Measurements from ENCODE around the gene ARHGAP45.
A peak's percentile ranks its signal among the peaks of the same experiment; 100 is the strongest.
"Not testable (repeated sequence)": the region's sequence is repeated elsewhere in the genome, so short reads cannot be mapped to it uniquely, and the experiment has no call there.

Gene ARHGAP45, protein sequence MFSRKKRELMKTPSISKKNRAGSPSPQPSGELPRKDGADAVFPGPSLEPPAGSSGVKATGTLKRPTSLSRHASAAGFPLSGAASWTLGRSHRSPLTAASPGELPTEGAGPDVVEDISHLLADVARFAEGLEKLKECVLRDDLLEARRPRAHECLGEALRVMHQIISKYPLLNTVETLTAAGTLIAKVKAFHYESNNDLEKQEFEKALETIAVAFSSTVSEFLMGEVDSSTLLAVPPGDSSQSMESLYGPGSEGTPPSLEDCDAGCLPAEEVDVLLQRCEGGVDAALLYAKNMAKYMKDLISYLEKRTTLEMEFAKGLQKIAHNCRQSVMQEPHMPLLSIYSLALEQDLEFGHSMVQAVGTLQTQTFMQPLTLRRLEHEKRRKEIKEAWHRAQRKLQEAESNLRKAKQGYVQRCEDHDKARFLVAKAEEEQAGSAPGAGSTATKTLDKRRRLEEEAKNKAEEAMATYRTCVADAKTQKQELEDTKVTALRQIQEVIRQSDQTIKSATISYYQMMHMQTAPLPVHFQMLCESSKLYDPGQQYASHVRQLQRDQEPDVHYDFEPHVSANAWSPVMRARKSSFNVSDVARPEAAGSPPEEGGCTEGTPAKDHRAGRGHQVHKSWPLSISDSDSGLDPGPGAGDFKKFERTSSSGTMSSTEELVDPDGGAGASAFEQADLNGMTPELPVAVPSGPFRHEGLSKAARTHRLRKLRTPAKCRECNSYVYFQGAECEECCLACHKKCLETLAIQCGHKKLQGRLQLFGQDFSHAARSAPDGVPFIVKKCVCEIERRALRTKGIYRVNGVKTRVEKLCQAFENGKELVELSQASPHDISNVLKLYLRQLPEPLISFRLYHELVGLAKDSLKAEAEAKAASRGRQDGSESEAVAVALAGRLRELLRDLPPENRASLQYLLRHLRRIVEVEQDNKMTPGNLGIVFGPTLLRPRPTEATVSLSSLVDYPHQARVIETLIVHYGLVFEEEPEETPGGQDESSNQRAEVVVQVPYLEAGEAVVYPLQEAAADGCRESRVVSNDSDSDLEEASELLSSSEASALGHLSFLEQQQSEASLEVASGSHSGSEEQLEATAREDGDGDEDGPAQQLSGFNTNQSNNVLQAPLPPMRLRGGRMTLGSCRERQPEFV

DNA sequence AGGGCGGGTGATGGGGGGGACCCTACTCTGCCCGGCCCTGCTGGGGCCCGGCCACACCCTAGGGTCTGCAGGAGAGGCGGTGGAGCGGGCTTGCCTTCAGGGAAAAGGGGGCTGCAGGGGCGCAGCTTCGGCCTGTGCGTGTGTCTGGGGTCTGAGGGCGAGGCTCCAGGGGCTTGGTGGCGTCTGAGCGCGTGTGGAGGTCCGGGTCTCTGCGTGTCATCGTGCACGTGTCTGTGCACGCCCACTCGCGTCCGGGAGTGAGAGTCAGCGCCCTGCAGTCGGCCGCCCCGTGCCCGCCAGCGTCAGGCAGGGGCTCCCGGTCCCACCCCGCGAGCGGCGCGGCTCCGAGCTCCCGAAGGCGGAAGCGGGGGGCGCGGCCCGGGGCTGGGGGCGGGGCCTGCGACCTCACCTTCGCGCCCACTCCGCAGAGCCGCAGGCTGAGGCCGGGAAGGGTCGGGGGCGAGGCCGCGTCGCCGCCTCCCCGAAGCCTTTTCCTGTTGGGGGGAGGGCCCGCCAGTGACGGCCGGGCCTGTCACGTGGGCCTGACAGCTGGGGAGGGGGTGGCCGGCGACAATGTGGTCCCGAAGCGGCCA lies at the start of gene ARHGAP45:
ARHGAP45 (plus strand) TSS at position 420 of the 593 bp plus-strand sequence. CDS start 239 bp downstream, outside the sequence.
- no peak for DNase-seq

DNA sequence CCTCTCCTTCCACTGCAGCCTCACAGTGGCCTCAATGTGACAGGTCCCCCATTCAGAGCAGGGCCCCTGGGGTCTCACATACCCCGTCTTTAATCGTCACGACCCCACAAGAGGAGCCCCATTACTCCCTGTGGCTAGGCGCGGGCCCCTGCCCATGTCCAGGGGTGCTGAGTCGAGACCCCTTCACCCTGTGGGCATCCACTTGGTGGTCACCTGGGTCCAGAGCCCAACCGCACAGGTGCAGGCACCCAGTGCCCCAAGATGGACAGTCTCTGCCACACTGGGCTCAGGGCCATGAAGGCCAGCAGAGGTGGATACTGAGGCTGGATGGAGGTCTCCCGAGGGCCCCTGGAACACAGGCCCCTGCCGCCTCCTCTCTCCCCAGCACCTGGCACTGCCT lies 49.1 kb upstream of the ARHGAP45 start:
- DNase-seq: no peak

DNA sequence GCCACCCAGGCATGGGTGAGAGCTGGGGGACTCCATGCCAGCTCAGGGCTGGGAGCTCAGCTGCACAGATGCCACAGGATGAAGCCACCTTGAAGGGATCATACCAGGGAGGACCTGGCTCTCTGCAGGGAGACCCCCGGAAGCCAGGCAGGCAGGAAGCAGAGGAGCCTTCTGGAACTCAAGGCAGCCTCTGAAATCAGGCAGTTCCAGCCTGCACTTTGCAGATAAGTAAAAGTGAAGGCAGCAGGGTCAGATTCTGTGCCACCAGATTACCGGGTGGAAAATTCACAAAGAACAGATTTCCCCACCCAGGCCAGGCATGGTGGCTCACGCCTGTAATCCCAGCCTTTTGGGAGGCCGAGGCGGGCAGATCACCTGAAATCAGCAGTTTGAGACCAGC lies 48.6 kb upstream of the ARHGAP45 start:
- no peak for DNase-seq

DNA sequence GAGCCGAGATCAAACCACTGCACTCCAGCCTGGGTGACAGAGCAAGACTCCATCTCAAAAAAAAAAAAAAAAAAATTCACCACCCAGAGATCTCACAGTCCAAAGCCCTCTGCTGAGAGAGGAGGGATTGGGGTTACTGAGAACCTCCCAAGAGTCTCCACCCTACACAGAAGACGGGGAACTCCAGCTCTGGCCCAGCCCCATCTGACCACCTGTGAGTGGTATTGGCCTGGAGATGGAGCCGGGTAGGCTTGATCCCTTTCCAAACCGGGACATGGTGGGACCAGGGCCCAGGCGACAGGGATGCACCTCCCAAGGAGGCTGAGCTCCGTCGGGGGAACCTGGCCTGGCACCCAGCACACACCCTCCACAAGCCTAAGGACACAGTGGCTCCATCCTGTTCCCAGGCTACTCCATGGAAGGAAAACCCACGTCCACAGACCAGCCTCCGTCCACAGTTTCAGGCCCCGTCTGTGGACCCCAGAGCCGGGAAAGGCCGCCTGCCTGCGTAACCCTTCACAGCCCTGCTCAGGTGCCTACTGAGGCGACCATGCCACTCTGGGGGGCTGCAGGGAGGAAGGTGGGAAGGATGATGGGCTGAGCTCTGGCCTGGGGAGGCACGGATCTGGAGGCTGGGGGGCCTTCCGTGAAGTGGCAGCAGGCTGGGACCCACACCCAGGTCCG lies 47.9 kb upstream of the ARHGAP45 start:
- no peak for DNase-seq

DNA sequence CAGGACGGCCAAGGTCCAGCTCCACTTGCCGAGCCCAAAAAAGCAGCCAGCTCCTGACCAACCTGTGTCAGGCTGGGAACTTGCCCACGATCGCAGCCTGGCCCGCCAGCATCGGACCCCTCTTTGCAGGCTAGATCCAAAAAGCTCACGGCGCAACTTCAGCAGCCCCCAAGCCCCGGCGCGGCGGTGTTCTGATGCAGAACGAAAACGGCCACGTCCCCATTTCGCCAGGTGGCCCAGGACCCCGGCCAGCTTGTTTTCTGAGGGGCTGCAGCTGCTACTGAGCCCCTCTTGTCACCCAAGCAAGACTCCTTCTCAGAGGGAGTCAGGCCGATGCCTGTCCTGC lies 47.4 kb upstream of the ARHGAP45 start:
- no peak for DNase-seq

DNA sequence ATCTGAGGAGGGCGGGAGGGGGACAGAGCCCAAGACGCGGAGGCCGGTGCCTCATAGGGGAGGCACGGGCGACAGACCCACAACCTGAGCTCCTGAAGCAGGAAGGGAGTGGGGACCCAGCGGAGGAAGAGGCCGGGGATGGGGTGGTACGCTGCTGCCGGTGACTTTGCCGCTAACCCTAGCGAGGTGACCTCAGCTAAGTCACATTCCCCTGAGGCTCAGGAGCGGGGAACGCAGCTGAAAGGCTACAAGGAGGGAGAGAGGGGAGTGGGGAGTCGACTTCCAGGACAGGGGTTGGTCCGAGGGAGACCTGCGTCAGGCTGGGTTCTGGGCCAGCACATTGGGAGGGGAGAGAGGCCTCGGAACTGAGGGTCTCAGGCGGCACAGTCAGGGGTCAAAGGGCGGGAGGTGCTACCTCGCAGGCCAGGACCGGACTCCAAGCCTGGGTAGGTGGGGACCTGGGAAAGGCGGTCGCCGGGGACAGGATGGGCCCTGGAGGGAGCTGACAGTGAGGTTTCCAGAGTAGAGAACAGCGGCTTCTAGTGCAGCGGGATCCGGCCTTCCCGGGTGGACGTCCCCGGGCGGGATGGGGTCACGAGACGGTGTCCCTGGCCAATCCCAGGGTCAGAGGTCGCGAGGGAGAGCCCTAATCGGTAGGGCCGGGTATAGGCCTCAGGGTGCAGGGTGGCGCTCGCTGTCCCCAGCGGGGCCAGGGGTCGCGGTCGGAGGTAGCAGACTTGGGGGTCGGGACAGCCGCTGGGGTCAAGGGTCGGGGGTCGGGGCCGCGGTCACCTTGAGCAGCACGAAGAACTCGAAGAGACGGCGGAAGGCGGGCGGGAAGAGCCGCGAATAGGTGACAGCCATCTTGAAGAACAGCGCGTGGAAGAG lies 46.7 kb upstream of the ARHGAP45 start:
- no peak for DNase-seq

DNA sequence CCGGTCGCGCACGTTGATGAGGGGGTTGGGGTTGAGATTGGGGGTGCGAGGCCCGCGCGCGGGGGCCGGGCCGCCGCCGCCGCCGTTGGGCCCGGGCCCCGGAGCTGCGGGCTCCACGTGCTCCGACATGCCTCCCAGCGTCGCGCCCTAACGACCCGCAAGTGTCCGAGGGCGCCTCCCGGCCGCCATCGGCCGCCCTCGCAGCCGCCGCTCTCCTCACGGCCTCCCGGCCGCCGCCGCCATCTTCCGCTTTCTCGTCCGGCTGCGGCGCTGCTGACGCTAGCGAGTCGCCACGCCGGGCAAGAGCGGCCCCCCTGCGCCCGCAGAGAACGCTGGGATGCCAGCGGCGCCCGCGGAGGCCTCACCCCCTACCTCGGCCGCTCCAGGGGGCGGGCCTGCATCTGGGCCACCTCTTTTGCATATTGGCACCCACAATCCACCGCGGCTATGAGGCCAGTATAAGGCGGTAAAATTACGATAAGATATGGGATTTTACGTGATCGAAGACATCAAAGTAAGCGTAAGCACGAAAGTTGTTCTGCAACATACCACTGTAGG lies 46.0 kb upstream of the ARHGAP45 start, which contains the start of gene TMEM259:
TMEM259 (minus strand) TSS at position 256 of the 558 bp plus-strand sequence; CDS start at position 129, 127 bp downstream.
- peak; percentile 91 for DNase-seq

DNA sequence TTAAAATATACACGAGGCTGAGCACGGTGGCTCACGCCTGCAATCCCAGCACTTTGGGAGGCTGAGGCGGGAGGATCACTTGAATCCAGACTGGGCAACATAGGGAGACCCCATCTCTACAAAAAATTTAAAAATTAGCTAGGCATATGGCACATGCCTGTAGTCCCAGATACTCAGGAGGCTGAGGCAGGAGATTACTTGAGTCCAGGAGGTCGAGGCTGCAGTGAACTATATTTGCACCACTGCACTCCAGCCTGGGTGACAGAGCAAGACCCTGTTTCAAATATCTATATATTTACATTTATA lies 43.1 kb upstream of the ARHGAP45 start:
- DNase-seq: not testable (repeated sequence)

DNA sequence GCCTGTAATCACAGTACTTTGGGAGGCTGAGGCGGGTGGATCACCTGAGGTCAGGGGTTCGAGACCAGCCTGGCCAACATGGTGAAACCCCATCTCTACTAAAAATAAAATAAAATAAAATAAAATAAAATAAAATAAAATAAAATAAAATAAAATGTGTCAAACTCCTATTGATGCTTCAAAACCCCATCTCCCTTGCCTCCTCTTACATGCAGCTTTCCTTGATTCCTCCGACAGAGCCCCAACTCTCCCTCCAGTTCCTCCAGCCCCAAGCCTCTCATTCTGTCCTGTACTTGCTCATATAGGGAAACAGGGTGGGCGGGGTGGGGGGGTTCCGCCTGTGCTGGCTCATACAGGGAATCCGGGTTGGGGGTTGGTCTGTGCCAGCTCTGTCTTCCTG lies 41.9 kb upstream of the ARHGAP45 start:
- DNase-seq: not testable (repeated sequence)

DNA sequence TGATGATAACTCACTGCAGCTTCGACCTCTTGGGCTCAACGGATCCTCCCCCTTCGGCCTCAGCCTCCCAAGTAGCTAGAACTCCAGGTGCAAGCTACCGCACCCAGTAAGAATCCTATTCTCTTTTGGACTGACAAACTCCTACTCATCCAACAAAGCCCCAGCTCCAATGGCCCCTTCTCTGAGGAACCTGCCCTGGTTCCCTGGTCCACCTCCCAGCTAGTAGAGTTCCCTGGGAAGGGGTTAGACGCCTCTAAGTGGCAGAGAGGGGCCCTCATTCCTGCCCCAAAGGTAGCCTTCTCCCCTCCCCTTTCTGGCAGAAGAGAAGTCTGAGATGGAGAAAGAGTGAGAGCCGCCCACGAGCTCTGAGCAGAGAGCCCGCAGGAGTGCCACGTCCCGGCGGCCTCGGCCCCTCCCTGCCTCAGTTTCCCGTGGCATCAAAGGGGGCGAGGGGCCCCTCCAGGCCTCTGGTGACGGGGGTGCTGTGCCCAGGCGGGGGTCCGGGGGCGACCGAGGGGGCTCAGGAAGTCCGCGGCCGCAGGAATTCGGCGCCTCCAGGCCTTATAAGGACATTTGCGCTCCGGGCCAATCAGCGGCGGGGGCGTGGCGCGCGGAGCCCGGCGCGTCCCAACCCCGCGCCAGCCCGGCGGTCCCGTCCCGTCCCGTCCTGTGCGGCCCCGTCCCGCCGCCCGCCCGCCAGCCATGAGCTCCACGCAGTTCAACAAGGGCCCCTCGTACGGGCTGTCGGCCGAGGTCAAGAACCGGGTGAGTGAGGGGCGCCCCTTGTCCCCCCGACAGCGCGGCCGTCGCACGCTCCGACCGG lies 40.8 kb upstream of the ARHGAP45 start, which contains the start of gene CNN2:
CNN2 (plus strand) TSS at position 649 of the 823 bp plus-strand sequence; CDS start at position 703, 54 bp downstream.
- DNase-seq: peak; percentile 19

DNA sequence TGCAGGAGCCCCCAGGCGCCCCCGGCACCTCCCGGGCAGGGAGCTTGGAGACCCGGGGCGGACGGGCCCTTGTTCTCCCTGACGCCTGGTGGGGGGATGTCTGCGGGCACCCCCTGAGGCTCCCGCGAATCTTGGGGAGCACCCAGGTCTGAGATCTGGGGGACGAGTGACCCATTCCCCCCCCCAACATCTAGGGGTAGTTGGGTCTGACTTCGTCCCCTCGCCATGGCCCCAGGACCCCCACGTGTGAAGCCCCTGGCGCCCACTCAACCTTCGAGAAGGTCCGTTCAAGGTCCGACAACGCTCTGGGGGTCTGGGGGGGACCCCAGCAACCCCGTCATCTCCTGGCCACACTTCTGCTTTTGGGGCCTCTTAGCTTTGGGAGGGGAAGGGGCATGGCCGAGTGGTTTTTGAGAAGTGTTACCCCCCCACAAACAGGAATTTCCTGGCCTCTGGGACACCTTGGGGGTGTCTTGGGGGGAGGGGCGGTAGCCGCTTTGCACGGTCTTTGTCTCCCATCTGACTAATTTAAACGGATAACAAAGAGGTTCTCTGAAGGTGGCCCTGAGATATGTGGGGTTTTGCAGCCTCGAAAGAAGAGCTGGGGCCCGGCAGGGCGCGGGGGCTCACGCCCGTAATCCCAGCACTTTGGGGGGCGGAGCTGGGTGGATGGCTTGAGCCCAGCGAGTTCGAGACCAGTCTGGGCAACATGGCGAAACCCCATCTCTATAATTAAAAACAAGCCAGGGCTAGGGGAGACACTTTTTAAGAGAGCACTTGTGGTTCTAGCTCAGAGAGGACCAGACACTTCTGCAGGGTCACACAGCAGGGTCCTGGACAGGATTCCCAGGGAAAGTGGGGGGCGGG lies 40.0 kb upstream of the ARHGAP45 start:
- no peak for DNase-seq

DNA sequence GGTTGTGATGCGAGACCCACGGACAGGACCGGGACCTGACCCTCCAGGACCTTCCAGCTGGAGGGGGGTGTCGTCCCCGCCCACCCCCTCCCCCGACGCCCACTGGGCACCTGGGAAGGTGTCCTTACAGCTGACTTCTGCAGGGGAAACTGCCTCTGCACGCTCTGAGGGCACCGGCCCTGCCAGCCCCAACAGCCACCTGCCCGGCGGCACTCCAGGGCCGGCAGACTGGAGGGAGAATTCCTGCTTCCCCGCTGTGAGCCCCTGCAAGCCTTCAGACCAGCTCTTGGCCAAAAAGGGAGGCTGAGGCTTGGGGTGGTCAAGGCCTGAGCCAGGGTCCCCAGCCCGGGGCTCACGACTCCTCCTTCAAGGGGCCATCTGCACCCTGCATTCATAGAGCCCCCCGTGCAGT lies 39.3 kb upstream of the ARHGAP45 start:
- DNase-seq: no peak

DNA sequence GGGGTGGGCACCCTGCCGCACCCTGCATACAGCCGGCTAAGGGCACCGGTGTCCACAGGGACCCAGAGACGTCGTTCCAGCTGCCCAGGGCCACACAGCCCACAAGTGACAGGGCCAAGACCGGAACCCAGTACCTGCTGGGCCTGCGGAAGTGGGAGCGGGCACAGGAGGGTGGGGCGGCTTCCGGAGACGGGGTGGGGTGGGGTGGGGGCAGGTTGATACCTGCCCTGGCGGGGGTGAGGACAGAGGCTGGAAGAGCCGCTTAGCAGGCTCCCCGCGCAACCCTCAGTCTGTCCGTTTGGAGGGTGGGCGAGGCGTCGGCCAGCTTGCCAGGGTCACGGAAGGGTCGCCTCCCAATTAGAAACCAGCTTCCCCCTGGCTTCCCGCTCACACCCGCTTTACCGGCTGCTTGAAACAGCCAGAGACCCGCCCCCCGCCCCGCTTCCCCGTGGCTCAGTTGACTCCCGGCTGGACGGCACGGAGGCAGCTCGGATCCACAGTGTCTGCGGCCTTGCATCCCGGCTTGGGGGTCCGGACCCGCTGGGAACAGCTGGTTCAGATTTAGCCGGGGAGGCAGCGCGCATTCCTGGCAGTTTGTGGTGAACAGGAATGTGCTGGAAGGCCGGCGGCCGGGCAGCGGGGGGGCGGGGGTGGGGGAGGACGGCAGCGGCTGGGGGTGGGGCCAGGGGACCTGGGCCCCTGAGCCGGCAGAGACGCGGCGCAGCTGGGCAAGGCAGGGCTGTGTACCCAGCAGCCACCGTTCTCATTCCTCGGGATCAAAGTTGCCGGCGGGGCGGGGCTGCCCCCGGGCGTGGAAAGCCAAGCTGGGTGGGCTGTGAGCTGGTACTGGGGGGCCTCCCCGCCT lies 38.7 kb upstream of the ARHGAP45 start:
- no peak for DNase-seq

DNA sequence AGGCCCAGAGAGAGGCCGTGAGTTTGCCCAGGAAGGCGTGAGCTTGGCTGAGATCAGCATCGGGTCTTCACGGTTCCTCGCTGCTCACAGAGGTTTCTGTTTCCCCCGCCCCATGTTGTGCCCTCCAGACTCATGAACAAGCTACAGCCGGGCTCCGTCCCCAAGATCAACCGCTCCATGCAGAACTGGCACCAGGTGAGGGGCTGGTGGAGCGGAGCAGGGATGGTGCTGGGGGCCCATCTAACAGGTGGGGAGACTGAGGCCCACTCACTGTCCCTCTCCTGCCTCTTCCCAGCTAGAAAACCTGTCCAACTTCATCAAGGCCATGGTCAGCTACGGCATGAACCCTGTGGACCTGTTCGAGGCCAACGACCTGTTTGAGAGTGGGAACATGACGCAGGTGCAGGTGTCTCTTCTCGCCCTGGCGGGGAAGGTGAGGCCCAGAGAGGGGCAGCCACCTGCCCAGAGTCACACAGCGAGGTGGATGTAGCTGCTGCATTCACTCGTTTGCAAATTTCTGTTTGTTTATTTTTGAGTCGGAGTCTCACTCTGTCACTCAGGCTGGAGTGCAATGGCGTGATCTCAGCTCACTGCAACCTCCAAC lies 34.6 kb upstream of the ARHGAP45 start:
- no peak for DNase-seq

DNA sequence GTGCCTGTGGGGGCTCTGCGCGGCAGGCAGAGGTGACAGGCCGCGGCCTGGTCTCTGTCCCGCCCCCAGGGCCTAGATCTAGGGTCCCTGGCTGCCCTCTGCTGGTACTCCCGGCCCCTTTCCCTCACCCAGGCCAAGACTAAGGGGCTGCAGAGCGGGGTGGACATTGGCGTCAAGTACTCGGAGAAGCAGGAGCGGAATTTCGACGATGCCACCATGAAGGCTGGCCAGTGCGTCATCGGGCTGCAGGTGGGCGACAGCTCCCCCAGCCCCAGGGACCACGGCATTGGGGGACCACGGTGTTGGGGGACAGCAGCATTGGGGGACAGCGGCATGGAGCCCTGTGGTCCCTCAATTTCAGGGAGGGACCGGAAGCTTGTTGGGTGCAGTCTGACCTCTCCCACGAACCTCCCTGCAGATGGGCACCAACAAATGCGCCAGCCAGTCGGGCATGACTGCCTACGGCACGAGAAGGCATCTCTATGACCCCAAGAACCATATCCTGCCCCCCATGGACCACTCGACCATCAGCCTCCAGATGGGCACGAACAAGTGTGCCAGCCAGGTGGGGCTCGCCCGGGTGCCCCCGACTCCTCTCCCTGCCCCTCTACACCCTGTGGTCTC lies 30.9 kb upstream of the ARHGAP45 start:
- DNase-seq: no peak

DNA sequence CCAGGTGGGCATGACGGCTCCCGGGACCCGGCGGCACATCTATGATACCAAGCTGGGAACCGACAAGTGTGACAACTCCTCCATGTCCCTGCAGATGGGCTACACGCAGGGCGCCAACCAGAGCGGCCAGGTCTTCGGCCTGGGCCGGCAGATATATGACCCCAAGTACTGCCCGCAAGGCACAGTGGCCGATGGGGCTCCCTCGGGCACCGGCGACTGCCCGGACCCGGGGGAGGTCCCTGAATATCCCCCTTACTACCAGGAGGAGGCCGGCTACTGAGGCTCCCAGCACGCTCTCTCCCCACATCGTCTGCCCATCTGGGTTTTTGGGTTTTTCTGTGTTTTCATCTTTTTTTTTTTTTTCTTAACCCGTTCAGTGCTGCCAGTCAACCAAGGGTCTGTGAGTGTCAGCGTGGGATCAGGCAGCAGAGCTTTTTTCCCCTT lies 29.3 kb upstream of the ARHGAP45 start:
- no peak for DNase-seq
